ENCODE data around the gene KLHL4. TPM values are rescaled to one million over a fixed set of nuclear protein-coding genes. Genes with fewer than 3 reads are reported as not detected.
"Not testable (repeated sequence)": the region's sequence is repeated elsewhere in the genome, so short reads cannot be mapped to it uniquely, and the experiment has no call there.

KLHL4 gene, protein sequence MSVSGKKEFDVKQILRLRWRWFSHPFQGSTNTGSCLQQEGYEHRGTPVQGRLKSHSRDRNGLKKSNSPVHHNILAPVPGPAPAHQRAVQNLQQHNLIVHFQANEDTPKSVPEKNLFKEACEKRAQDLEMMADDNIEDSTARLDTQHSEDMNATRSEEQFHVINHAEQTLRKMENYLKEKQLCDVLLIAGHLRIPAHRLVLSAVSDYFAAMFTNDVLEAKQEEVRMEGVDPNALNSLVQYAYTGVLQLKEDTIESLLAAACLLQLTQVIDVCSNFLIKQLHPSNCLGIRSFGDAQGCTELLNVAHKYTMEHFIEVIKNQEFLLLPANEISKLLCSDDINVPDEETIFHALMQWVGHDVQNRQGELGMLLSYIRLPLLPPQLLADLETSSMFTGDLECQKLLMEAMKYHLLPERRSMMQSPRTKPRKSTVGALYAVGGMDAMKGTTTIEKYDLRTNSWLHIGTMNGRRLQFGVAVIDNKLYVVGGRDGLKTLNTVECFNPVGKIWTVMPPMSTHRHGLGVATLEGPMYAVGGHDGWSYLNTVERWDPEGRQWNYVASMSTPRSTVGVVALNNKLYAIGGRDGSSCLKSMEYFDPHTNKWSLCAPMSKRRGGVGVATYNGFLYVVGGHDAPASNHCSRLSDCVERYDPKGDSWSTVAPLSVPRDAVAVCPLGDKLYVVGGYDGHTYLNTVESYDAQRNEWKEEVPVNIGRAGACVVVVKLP
- total RNA-seq, result under 0.01 TPM

DNA sequence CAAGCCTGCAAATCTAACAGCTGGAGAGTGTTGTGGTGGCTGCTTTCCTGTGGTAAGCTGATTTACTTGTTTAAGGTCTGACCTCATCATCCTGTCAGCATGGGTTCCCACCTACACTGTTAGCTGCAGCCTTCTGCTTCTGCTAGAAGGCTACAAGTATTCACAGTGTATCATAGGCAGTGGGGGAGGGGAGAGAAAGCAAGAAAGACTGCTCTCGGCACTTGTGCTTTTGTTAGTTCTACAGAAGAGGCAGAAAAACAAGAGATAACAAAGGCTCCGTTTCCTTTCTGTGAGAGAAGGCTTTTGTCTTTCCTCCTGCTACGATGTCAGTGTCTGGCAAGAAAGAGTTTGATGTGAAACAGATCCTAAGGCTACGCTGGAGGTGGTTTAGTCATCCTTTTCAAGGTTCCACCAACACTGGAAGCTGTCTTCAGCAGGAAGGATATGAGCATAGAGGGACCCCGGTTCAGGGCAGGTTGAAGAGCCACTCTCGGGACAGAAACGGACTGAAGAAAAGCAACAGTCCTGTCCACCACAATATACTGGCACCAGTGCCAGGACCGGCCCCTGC is at the start of gene KLHL4:
TSS of gene KLHL4 (plus strand) at position 232 of the 571 bp plus-strand sequence. CDS start at position 324, 92 bp downstream.
- DNase-seq (ENCODE audit: low read depth in 2 of 3, low spot score in 2 of 3), result no peak

DNA sequence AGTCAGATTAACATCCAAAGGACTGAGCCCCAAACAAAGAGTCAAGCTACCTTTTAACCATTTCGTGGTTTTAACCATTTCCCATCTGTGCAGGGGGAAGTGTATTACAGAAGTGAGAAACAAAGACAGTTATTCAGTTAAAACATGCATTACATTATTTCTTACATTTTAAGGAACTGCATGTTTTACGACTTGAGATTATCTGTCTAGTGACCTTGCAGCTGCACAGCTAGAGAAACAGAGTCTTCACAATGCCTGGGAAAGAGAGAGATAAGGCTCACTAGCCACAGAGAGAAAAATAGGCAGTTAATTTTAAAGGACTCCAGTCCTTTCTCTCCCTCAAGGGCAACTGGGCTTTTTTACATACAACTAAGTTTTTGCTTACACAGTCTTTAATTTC is 48.7 kb upstream of the KLHL4 start:
- no peak for DNase-seq (ENCODE audit: low read depth in 2 of 3, low spot score in 2 of 3)

DNA sequence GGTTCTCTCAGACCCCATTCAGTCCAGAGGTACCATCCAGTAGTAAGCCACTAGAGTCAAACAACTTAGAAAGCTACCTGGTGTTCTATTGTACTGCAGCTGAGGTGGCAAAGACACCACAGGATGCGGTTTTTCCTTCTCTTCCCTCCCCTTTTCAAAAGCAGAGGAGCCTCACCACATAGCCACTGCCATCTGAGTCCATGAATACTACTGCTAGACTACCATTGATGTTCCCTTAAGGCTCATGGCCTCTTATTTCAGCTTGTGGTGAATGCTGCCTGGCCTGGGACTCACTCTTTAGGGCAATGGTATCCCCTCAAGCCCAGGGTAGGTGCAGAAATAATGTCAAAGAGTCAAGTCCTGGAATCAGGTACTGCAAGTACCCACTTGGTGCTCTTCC is 41.8 kb upstream of the KLHL4 start:
- no peak for DNase-seq (ENCODE audit: low read depth in 2 of 3, low spot score in 2 of 3)

DNA sequence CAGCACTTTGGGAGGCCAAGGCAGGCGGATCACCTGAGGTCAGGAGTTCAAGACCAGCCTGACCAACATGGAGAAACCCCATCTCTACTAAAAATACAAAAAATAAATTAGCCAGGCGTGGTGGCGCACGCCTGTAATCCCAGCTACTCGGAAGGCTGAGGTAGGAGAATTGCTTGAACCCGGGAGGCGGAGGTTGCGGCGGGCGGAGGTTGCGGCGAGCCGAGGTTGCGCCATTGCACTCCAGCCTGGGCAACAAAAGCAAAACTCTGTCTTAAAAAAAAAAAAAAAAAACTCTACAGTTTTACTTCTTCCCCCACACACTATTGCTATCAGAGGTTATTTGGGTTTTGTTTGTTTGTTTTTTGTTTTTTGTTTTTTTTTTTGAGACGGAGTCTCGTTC is 38.9 kb upstream of the KLHL4 start:
- not testable (repeated sequence) for DNase-seq (ENCODE audit: low read depth in 2 of 3, low spot score in 2 of 3)

DNA sequence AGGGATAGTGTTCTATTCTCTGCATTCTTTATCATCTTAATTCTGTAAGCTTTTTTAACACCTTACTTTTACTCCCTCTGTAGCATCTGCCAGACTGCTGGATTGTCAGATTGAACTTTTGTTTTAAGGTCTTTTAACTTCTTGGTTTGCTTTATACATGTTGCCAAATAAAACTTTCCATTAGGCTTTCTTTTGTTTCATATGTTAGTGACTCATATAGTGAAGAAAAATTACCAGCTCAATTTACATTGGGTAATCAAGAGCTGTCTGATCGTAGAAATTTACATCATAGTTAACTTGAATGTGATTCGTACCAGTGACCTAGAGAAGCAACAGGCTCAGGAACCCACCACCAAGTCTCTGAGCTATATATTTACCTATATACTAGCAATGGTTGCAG is 28.5 kb upstream of the KLHL4 start:
- no peak for DNase-seq (ENCODE audit: low read depth in 2 of 3, low spot score in 2 of 3)

DNA sequence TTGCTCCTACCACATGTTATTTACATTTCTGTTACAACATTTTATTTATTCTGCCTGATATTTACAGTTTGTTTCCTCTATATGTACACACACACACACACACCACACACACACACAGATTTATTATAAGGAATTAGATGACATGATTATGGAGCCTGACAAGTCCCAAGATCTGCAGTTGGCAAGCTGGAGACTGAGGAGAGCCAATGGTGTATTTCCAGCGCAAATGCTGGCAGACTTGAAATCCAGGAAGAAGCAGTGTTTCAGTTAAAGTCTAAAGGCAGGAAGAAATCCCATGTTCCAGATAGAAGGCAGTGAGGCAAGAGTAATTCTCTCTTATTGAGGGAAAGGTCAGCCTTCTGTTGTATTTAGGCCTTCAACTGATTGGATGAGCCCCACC is 1.8 kb upstream of the KLHL4 start:
- DNase-seq (ENCODE audit: low read depth in 2 of 3, low spot score in 2 of 3), result no peak

DNA sequence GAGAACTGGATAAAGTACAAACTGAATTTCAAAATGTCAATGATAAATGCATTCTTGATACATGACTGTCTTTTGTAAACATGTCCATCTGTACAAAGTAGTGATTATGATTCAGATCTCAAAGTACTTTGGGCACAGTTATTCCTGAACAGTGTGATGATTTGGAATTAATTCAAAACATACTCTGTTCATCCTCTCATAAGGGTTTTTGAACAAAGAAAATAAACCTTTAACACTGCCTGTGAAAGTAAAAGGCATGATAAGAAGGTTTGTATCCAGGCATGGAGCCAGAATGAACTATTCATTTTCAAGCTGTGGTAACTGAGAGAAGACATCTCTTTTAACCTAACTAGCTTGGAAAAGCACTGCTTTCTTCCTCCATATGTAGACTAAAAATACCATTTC is 883 bp upstream of the KLHL4 start:
- DNase-seq (ENCODE audit: low read depth in 2 of 3, low spot score in 2 of 3), result no peak

DNA sequence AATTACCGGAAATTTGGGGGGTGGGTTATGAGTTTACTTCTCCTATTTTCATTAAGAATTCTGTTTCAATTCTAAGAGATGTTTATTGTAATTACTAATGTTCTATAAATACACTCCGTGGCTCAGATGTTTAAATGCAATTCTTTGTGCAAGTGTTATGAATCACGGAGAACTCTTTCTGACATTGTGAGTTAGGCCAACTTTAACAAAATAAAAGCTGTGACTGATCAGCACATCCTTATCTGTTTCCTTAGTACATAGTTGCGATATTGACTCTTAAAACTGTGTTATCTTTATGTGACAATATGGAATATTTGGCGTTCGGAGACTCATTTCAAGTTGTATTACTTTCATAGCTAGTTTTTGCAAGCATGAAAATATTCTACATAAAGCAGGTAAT is 902 bp downstream of the KLHL4 start:
- DNase-seq (ENCODE audit: low read depth in 2 of 3, low spot score in 2 of 3), result no peak

DNA sequence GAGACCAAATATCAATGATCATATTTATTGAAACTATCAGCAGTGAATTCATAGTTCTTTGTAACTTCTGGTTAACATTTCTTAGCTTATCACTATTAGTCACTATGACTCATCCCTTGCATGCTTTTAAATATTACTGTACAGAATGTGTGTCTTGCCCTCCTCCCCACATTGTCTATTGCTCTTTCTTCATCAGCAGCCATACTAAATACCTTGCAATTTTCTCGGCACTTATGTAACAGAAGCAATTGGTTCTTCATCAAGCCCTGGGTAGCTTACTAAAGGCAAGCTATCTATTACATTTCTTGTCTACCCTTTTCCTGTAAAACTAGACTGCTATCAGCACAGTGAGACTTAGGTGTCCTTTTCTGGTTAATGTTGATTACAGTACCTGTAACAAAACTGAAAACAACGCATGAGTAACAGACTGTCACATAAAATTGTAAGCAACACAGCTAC is 8.2 kb downstream of the KLHL4 start:
- no peak for DNase-seq (ENCODE audit: low read depth in 2 of 3, low spot score in 2 of 3)

DNA sequence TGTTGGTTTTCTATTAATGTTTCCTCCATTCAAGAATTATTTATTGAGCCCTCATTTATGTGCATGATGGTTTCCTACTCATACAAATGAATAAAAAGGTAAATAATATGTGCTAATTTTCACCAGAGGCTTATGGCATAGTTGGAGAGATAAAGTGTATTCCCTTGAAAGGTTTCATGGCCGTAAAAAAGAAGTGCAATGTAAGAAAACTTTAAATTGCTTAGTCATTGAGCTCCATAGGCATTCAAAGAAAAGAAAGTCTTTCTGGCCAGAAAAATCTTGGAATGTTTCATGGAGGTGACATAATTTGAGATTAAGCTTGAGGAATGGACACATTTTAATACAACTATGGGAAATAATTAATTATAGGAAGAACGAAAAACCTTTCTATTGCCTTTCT is 8.7 kb downstream of the KLHL4 start:
- no peak for DNase-seq (ENCODE audit: low read depth in 2 of 3, low spot score in 2 of 3)

DNA sequence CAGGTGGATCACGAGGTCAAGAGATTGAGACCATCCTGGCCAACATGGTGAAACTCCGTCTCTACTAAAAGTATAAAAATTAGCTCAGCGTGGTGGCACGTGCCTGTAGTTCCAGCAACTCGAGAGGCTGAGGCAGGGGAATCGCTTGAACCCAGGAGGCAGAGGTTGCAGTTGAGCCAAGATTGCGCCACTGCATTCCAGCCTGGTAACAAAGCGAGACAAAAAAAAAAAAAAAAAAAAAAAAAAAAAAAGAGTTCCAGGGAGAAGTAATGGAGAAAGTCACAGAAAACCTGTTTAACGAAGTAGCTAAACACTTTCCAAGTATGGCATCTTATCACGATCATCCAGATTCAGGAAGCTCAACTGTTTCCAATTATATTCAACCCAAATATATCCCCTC is 10.9 kb downstream of the KLHL4 start:
- DNase-seq (ENCODE audit: low read depth in 2 of 3, low spot score in 2 of 3), result no peak

DNA sequence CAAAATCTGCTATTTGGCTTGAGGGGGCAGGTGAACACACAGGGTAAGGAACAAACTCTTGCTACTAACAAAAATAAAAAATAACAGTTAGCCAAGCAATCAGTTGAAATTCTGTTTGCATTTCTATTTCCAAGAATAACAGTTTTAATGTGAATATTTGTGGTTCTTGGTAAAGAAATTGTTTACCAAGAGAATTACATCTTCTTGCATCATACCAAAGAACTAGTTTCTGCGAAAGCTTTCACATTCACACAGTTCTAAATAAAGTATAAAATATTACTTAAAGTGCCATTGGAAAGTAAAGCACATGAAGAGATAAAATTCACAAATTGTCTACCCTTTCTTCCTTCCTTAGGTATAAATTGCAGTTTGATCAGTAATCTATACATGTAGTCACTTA is 54.4 kb downstream of the KLHL4 start:
- DNase-seq (ENCODE audit: low read depth in 2 of 3, low spot score in 2 of 3), result no peak

DNA sequence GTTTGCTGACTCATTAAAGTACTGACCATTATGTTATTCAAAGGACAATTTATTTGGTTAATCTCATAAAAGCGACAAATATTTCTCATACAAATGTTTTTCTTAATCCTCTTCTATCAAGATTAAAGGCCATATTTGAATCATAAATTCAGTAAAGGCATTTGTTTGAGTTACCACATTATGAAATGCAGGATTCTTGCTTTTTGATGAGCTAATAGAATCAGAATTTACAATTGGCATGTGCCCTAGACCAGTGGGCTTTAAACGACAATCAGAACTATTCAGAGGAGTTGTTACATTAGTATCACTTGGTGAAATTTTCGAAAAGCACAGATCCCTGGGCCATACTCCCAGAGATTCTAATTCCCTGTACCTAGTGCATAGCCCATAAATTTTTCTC is 55.3 kb downstream of the KLHL4 start:
- DNase-seq (ENCODE audit: low read depth in 2 of 3, low spot score in 2 of 3), result no peak

DNA sequence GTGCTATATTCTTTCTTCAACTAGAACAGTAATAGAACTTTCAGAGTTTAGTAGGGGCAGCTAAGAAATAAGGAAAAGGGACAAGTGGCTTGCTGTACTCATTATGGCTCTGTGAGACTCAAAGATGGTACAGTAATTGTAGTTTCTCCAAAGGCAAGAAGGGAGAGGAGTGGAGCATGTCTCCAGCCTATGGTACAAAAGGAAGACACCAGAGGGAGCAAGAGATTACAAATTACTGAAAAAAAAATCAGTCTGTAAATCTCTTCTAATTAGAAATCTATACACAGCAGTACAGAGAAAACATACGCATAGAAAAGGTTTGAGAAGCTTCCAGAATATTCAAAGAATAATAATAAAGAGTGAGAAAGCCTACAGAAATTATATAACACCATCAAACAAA is 61.4 kb downstream of the KLHL4 start:
- no peak for DNase-seq (ENCODE audit: low read depth in 2 of 3, low spot score in 2 of 3)

DNA sequence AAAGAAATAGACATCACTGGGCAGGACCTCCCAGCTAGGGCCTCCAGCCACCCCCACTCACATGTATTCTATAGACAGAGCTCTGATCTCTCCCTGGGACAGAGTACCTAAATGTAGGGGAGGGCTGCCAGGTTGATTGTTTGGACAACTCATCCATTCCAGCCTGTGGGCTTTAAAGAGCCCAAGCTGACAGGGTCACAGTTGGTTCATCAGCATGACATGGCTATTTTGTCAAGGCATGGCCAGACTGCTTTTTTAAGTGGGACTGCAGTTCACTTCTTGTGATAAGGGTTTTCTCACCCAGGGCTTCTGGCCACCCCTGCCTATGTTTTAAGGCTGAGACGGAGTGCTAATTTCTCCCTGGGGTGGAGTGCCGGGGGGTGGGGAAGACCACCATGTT is 63.3 kb downstream of the KLHL4 start:
- DNase-seq (ENCODE audit: low read depth in 2 of 3, low spot score in 2 of 3), result no peak

DNA sequence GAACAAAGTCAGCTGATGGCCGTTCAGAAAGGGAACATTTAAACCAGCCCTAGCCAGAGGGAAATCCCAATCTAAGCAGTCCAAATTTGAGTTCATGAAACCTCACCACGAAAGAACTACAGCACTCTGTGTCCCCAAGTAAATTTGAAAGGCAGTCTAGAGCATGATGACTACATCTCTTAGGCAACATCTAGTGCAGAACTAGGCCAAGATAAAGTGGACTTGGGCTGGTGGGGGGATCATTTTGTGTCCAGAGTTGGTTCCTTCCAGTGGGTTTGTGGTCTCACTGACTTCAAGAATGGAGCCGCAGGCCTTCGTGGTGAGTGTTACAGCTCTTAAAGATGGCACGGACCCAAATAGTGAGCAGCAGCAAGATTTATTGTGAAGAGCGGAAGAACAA is 64.9 kb downstream of the KLHL4 start:
- DNase-seq (ENCODE audit: low read depth in 2 of 3, low spot score in 2 of 3), result no peak

DNA sequence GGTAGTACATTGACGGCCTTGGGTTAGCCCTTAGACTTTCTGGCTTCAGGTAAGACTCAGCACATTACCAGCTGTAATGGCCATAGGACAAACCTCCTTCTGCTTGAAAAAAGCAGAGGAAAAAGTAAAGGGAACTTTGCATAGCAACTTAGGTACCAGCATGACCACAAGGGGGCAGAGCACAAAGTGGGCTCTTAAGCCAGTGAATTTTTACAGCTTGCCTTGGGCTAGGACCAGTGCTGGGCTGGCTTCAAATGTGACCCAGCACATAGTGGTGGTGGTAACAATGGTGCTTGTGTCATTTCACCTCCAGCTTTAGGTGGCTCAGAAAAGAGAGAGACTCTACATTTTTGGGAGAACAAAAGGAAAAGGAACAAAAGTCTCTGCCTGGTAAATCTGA is 66.1 kb downstream of the KLHL4 start:
- DNase-seq (ENCODE audit: low read depth in 2 of 3, low spot score in 2 of 3), result no peak

DNA sequence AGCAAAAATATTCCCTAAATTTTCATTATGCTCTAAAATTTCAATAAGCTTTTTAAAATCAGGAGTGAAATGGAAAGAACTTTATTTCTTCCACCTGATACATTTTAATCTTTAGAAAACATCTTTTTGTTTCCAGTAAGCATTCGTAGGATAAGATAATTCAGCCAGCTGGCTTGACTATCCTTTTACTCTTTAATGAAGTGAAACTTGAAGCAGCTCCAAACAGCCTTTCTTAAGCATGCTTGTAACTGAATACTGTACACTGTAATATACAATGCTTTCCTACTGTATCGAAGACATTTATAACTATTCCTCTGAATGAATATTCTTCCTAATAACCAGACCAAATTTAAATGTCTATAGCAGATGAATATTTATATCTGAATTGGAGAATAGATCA is 98.8 kb downstream of the KLHL4 start:
- DNase-seq (ENCODE audit: low read depth in 2 of 3, low spot score in 2 of 3), result no peak

DNA sequence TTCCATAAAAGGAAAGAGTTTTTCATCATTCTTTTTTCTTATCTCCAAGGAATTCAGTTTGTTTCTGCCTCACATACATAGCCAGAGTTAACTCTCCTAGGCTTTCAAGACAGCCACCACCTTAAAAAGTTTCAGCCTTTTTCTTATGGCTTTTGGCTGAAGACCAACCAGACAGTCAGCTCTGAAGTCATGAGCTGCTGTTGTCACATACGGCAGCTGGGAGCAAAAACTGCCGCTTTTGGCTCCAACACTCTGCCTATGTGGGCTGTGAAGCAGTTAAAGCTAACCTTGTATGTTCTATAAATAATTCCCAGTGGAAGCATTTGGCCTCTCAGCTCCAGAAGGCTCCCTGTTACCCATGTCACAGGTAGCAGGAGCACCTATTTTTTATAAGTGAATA is 104.1 kb downstream of the KLHL4 start:
- no peak for DNase-seq (ENCODE audit: low read depth in 2 of 3, low spot score in 2 of 3)

DNA sequence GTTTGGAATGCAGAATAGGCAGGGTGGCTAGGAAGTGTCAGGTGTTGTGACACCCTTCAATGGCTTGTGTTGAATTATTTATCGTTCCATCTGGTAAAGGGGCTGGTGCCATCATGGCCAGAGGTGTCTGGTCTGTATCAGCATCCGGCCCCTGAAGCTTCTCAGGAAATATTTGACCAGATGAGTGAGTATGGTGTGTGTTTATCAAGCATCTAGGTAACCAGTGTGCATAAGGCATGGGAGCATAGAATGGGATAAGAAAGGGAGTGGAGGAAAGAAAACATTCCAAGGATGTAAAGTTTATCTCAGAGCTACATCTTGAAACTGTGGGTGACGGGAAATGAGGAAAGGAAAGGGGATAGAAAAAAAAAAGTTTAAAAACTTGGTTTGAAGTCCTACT is 109.4 kb downstream of the KLHL4 start:
- DNase-seq (ENCODE audit: low read depth in 2 of 3, low spot score in 2 of 3), result no peak

DNA sequence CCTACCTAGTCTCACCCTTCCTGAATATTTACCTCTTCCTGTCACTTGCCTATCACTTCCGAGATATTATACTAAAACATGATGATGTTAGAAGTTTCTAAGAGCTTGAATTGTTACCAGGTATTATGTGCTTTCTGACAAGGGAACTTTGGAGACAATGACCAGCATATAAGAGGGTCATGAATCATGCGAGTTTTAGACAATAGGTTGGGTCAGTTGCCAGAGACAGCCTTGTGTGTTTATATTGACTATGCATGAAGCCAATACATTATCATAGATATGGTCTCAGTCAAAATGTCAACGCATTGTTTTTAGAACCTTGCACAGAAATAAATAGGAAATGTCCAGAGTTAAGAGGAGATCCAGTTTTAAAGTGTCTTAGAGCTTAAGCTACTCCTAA is 116.8 kb downstream of the KLHL4 start:
- no peak for DNase-seq (ENCODE audit: low read depth in 2 of 3, low spot score in 2 of 3)

DNA sequence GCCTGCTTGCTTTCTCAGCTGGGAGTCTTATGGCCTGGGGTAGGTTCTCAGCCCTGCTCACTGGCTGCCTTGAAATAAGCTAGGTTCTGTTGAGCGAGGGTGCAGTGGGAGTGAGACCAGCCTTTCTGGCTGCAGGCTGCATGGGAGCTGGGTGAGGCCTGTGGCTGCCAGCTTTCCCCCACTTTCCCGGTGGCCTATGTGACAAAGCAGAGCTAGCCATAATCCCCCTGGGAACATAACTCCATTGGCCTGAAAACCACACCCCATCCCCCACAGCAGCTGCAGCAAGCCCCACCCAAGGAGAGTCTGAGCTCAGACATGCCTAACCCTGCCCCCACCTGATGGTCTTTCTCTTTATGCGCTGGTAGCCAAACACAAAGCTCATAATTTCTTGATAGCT is 118.9 kb downstream of the KLHL4 start:
- DNase-seq (ENCODE audit: low read depth in 2 of 3, low spot score in 2 of 3), result no peak
